HG02759 (cell line): ENCODE results near the gene AFF4.
"Not testable (repeated sequence)": the region's sequence is repeated elsewhere in the genome, so short reads cannot be mapped to it uniquely, and the experiment has no call there.

Source experiments
- ATAC-seq: cut with Tn5 transposase; IDR thresholded peaks from one replicate; pipeline ENCODE4 v1.9.1; 2021; ENCODE audit warnings: mild to moderate bottlenecking, moderate library complexity; ENCODE audit not compliant: unreplicated experiment

The AFF4 gene

GRCh38 chr5:132860742-132861141 lies 102.7 kb downstream of the AFF4 start:
- ATAC-seq, result no peak

GRCh38 chr5:132859889-132860437 lies 103.5 kb downstream of the AFF4 start:
- ATAC-seq, result no peak

GRCh38 chr5:132856011-132856410 lies 107.4 kb downstream of the AFF4 start:
- no peak for ATAC-seq

- ATAC-seq, result not testable (repeated sequence)
These were observed 108.4 kb downstream of the AFF4 start for GRCh38 chr5:132854992-132855391.

- no peak for ATAC-seq
These were observed 109.1 kb downstream of the AFF4 start for GRCh38 chr5:132854301-132854700.

- no peak for ATAC-seq
These were observed 109.6 kb downstream of the AFF4 start for GRCh38 chr5:132853790-132854189.

GRCh38 chr5:132853323-132853722 lies 110.1 kb downstream of the AFF4 start:
- ATAC-seq, result no peak

GRCh38 chr5:132850066-132850465 lies 113.4 kb downstream of the AFF4 start:
- ATAC-seq, result no peak

GRCh38 chr5:132849347-132849746 lies 114.1 kb downstream of the AFF4 start:
- ATAC-seq, result no peak

GRCh38 chr5:132848270-132848669 lies 115.2 kb downstream of the AFF4 start:
- no peak for ATAC-seq

- ATAC-seq, result no peak
These were observed 122.1 kb downstream of the AFF4 start for GRCh38 chr5:132841305-132841704.

- ATAC-seq, result no peak
These were observed 122.5 kb downstream of the AFF4 start for GRCh38 chr5:132840896-132841295.

- no peak for ATAC-seq
These were observed 123.1 kb downstream of the AFF4 start for GRCh38 chr5:132840313-132840712.

GRCh38 chr5:132839426-132840301 lies 123.8 kb downstream of the AFF4 start:
- no peak for ATAC-seq

- ATAC-seq, result no peak
These were observed 124.7 kb downstream of the AFF4 start for GRCh38 chr5:132838516-132839282.

- no peak for ATAC-seq
These were observed 125.6 kb downstream of the AFF4 start for GRCh38 chr5:132837868-132838267.

GRCh38 chr5:132836852-132837251 lies 126.6 kb downstream of the AFF4 start:
- ATAC-seq, result no peak

- no peak for ATAC-seq
These were observed 129.4 kb downstream of the AFF4 start for GRCh38 chr5:132834057-132834456.

- no peak for ATAC-seq
These were observed 130.8 kb downstream of the AFF4 start for GRCh38 chr5:132832612-132833011.

GRCh38 chr5:132831095-132831860 lies 132.2 kb downstream of the AFF4 start:
- ATAC-seq, result no peak
